RWPE1 (cell line): ENCODE measurements around the gene HOXA11.

Experiments
- CTCF ChIA-PET: fragments of 350-600 bp; sonication (Branson Sonifier 250); formaldehyde crosslinking; extraction: SDS; loops from one replicate; lab custom pipeline; 2021; lab: Yijun Ruan, JAX
- POLR2A ChIA-PET: fragments of 400-600 bp; formaldehyde crosslinking; extraction: SDS; loops from one replicate; lab custom pipeline; 2020; ENCODE audit warnings: antibody characterized with exemption; ENCODE audit not compliant: low non-redundant PET; lab: Yijun Ruan, JAX
- DNase-seq: peaks from one replicate; pipeline ENCODE4 v3.0.0; 2012; ENCODE audit warnings: low spot score
- H3K27ac ChIP-seq: fragments of 450-650 bp; 2 replicates; pipeline ENCODE4 v1.5.1; 2017
- CTCF ChIP-seq: fragments of 450-650 bp; conservative IDR thresholded peaks from 2 replicates; pipeline ENCODE4 v1.5.1; 2017; ENCODE audit warnings: low read depth, mild to moderate bottlenecking

HOXA11 gene

GRCh38 chr7:27141137-27141922, 43.7 kb downstream of the HOXA11 start:
- peak overlapping the region; percentile 90 for H3K27ac ChIP-seq
- DNase-seq = no peak
- no peak for TF ChIP-seq CTCF
- ChIA-PET POLR2A (interaction anchor here (0.5 kb wide), 1 partner anchor 282 kb away, joined by 5 read pairs; no protein-coding TSS in a partner anchor), CTCF (interaction anchor here (0.5 to 2.3 kb wide), 13 partner anchors 9 to 1429 kb away, joined by 3 to 10 read pairs (median 4); partner anchors contain the start of gene HOXA4)

- CTCF ChIA-PET = interaction anchor here (0.6 to 2.3 kb wide), 6 partner anchors 42 to 768 kb away, joined by 3 to 10 read pairs (median 4); no protein-coding TSS in a partner anchor
- POLR2A ChIA-PET = no interaction called here
Measured at GRCh38 chr7:27140126-27140857, 44.7 kb downstream of the HOXA11 start.

GRCh38 chr7:27139334-27140125, 45.5 kb downstream of the HOXA11 start:
- TF ChIP-seq CTCF = no peak
- POLR2A ChIA-PET = no interaction called here
- no peak for DNase-seq
- CTCF ChIA-PET = interaction anchor here (0.6 kb wide), 3 partner anchors 8 to 767 kb away, joined by 3 to 7 read pairs (median 4); no protein-coding TSS in a partner anchor
- peak overlapping the region; percentile 84 for H3K27ac ChIP-seq

More at GRCh38 chr7:27140126-27140857, 44.7 kb downstream of the HOXA11 start:
- TF ChIP-seq CTCF = no peak
- peak overlapping the region; percentile 84 for H3K27ac ChIP-seq
- DNase-seq = no peak

GRCh38 chr7:27138985-27139333, 46.1 kb downstream of the HOXA11 start:
- H3K27ac ChIP-seq = peak overlapping the region; percentile 84
- no peak for TF ChIP-seq CTCF
- no peak for DNase-seq
- ChIA-PET POLR2A (no interaction called here), CTCF (interaction anchor here (0.6 kb wide), 2 partner anchors 8 to 41 kb away, joined by 3 to 7 read pairs; no protein-coding TSS in a partner anchor)

GRCh38 chr7:27138472-27138871, 46.6 kb downstream of the HOXA11 start:
- H3K27ac ChIP-seq = no peak overlapping the region
- ChIA-PET POLR2A (no interaction called here), CTCF (no interaction called here)
- no peak for TF ChIP-seq CTCF
- DNase-seq = no peak
